Measurements from ENCODE around the gene PRKN. TPM values are rescaled to one million over a fixed set of nuclear protein-coding genes. Genes with fewer than 3 reads are reported as not detected.

PRKN gene
- total RNA-seq, 4 donors from 2014 or later, result 5.2 to 121 (median 6.9) TPM

GRCh38 chr6:161884782-161885181, 842.8 kb downstream of the PRKN start:
- 49 to 87% methylated on average over 2 of the region's 2 CpGs for WGBS, 2 donors
- H3K27me3 ChIP-seq, result no peaks in the 10 kb centered on the region
- no peaks in the 10 kb centered on the region for H3K4me1 ChIP-seq
- TF ChIP-seq, protein P1, sequence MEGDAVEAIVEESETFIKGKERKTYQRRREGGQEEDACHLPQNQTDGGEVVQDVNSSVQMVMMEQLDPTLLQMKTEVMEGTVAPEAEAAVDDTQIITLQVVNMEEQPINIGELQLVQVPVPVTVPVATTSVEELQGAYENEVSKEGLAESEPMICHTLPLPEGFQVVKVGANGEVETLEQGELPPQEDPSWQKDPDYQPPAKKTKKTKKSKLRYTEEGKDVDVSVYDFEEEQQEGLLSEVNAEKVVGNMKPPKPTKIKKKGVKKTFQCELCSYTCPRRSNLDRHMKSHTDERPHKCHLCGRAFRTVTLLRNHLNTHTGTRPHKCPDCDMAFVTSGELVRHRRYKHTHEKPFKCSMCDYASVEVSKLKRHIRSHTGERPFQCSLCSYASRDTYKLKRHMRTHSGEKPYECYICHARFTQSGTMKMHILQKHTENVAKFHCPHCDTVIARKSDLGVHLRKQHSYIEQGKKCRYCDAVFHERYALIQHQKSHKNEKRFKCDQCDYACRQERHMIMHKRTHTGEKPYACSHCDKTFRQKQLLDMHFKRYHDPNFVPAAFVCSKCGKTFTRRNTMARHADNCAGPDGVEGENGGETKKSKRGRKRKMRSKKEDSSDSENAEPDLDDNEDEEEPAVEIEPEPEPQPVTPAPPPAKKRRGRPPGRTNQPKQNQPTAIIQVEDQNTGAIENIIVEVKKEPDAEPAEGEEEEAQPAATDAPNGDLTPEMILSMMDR (IDR thresholded peaks at IDR 0.05), result no peak
- no peak for TF ChIP-seq POLR2A (IDR thresholded peaks at IDR 0.05)
- DNase-seq, result no peak
- no peaks in the 10 kb centered on the region for H3K36me3 ChIP-seq
- no peak overlapping the region for H3K4me3 ChIP-seq (replicated peaks in 1 of 3)
- no peak overlapping the region for H3K27ac ChIP-seq
- no peaks in the 10 kb centered on the region for H3K9me3 ChIP-seq
- intact Hi-C loops (cut with DNase I), result no loop called here

DNA sequence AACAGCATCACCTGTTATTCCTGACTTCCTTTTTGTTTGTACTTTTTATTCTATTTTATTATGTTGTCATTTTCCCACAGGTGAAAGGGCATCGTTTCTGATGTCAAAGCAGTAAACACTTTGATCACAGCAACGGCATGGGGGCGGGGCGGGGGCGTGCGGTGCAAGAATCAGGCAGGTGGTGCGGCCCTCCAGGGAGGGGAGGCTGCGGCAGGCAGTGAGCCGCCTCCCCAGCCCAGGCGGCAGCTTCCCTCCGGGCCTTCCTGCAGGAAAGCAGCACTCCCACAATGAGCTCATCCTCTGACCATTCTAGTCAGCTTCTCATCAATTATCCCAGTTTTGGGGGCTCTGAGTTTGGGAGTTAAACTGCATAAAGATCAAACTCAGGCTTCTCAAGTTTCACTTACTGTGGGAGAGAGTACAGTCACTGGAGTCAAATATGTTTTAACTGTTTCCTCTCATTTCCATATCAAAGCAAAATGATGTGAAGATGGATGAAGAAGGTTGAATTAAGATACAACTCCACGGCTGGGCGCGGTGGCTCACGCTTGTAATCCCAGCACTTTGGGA, 845.3 kb downstream of the PRKN start:
- no peaks in the 10 kb centered on the region for H3K9me3 ChIP-seq
- intact Hi-C loops (cut with DNase I), result no loop called here
- DNase-seq, result no peak

DNA sequence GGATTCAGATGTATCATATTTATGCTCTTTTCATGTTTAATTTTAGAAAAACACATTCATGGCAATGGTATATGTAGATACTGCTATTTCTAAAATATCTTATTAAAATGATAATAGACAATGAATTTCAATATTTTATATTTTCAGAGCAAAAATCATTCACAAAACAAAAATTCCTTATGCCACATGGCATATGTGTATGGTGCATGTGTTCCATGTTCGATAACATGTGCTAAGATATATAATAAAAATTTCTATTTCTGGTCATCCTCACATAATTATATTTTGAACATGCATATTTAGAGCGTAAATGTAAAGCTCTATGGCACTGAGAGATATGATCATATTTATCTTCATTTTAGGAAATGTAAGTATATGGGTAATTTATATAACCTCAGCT, 847.5 kb downstream of the PRKN start:
- Histone ChIP-seq H3K27me3 (no peaks in the 10 kb centered on the region), H3K36me3 (no peaks in the 10 kb centered on the region), H3K4me3 (replicated peaks in 1 of 3) (no peak overlapping the region), H3K4me1 (no peaks in the 10 kb centered on the region), H3K27ac (no peak overlapping the region), H3K9me3 (no peaks in the 10 kb centered on the region)
- 94 to 96% methylated on average over 2 of the region's 2 CpGs for WGBS, 2 donors
- intact Hi-C loops (cut with DNase I), result no loop called here
- TF ChIP-seq POLR2A (IDR thresholded peaks at IDR 0.05), result no peak
- TF ChIP-seq, protein P1 (IDR thresholded peaks at IDR 0.05), result no peak
- no peak for DNase-seq

More for the DNA sequence above, 845.3 kb downstream of the PRKN start:
- H3K4me3 ChIP-seq (replicated peaks in 1 of 3), result no peak overlapping the region
- no peak overlapping the region for H3K27ac ChIP-seq
- no peaks in the 10 kb centered on the region for H3K27me3 ChIP-seq
- no peaks in the 10 kb centered on the region for H3K4me1 ChIP-seq
- no peaks in the 10 kb centered on the region for H3K36me3 ChIP-seq
- TF ChIP-seq, protein P1 (IDR thresholded peaks at IDR 0.05), result no peak
- TF ChIP-seq POLR2A (IDR thresholded peaks at IDR 0.05), result no peak
- 62 to 73% methylated on average over 15 of the region's 15 CpGs for WGBS, 2 donors

DNA sequence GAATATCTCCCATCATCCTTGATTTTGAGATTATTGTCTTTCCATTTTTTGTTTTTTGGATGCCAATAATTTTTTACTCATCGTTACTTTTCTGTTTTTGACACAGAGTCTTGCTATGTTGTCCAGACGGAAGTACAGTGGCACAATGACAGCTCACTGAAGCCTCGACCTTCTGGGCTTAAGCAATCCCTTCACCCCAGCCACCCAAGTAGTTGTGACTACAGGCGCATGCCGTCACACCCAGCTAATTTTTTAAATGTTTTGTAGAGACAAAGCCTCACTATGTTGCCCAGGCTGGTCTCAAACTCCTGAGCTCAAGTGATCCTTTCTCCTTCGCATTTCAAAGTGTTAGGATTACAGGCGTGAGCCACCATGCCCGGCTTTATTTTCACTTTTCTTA, 851.3 kb downstream of the PRKN start:
- TF ChIP-seq, protein P1 (IDR thresholded peaks at IDR 0.05), result no peak
- no peak for TF ChIP-seq POLR2A (IDR thresholded peaks at IDR 0.05)
- Histone ChIP-seq H3K27ac (no peak overlapping the region), H3K4me1 (no peaks in the 10 kb centered on the region), H3K4me3 (replicated peaks in 1 of 3) (no peak overlapping the region), H3K36me3 (no peaks in the 10 kb centered on the region), H3K9me3 (no peaks in the 10 kb centered on the region), H3K27me3 (no peaks in the 10 kb centered on the region)
- no peak for DNase-seq
- WGBS, 2 donors, result 85 to 86% methylated on average over 8 of the region's 8 CpGs
- intact Hi-C loops (cut with DNase I), result no loop called here

DNA sequence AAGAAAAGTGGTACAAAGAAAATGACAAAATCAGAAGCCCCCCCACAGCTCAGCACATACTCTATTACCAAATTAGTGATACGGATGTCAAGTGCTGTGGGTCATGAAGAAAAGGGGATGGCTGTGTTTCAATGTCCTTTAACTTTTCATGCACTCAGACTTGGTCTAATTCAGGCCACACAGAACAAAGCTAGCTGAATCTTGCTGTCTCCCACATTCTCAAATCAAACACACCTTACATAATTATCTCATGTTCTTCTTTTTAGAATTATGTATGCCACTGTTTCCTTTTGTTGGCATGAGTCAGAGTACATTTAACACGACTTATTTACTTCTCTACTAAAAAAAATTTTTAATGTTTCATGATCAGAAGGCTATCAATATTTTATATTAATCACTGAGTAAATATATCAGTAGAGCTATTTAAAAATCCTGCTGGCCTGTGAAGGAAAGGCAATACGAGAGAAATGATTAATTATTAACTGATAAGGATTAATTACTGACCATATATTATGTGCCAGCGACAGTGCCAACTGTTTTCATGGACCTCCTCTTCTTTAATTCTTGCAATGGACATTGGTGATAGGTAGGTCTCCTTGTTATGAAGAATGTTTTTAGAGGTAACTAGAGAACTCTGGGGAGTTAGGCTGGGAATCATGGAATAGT, 857.2 kb downstream of the PRKN start:
- no peaks in the 10 kb centered on the region for H3K27me3 ChIP-seq
- no peak overlapping the region for H3K4me3 ChIP-seq (replicated peaks in 1 of 3)
- intact Hi-C loops (cut with DNase I), result no loop called here
- DNase-seq, result no peak
- TF ChIP-seq POLR2A (IDR thresholded peaks at IDR 0.05), result no peak
- TF ChIP-seq, protein P1 (IDR thresholded peaks at IDR 0.05), result no peak
- no peaks in the 10 kb centered on the region for H3K4me1 ChIP-seq
- no peaks in the 10 kb centered on the region for H3K9me3 ChIP-seq
- 84 to 86% methylated on average over 4 of the region's 4 CpGs for WGBS, 2 donors
- H3K27ac ChIP-seq, result no peak overlapping the region
- H3K36me3 ChIP-seq, result no peaks in the 10 kb centered on the region

Measured in thyroid gland (tissue), 4 donors.